HepG2 (cell line): ENCODE data around the gene TRIM62. TPM values are rescaled to one million over a fixed set of nuclear protein-coding genes. Genes with fewer than 3 reads are reported as not detected.

Experiments used
- ATAC-seq: fragments of 200-7000 bp; cut with Tn5 transposase; 3 replicates; pipeline ENCODE4 v1.9.1; 2020; ENCODE audit warnings: mild to moderate bottlenecking, moderate library complexity
- BruUV-seq: library from RNA; stranded (reverse); fragments of 400-500 nt; replicated peaks from 2 replicates; lab custom pipeline; 2021; lab: Mats Ljungman, UMichigan
- CTCF ChIA-PET: fragments of 300-600 bp; formaldehyde crosslinking; extraction: SDS; loops from one replicate; lab custom pipeline; 2021; ENCODE audit warnings: low total read pairs, inconsistent platforms, low intra/inter-chr PET ratio; lab: Yijun Ruan, JAX
- POLR2A ChIA-PET: fragments of 350-600 bp; sonication (Branson Sonifier 250); formaldehyde crosslinking; loops from one replicate; lab custom pipeline; 2020; ENCODE audit warnings: antibody characterized with exemption, inconsistent platforms; lab: Yijun Ruan, JAX
- DNase-seq: peaks from one replicate; pipeline ENCODE4 v3.0.0-alpha.2; 2015; ENCODE audit warnings: low spot score
- FAIRE-seq: peaks from 3 replicates; lab custom pipeline; 2011; peaks lifted over from hg19 to GRCh38; lab: Jason Lieb, UNC
- H2AFZ ChIP-seq: one replicate; pipeline ENCODE4 v1.6.1; 2011; ENCODE audit warnings: low read length, inconsistent platforms
- H3K27ac ChIP-seq: fragments of 300-600 bp; 3 replicates; pipeline ENCODE4 v1.8.0; 2011; ENCODE audit warnings: mixed run types, mild to moderate bottlenecking, mixed read lengths, low read length, inconsistent platforms; ENCODE audit not compliant: insufficient read depth; ENCODE audit errors: extremely low read length
- H3K27me3 ChIP-seq, 2 experiments: fragments of 200-600 bp in 1 of 2; 2 replicates in 1 of 2; 3 replicates in 1 of 2; pipeline versions ENCODE4 v1.6.0 to v1.8.0; 2011; ENCODE audit warnings: low read length in 2 of 2, mild to moderate bottlenecking in 2 of 2, moderate library complexity in 2 of 2, inconsistent platforms in 1 of 2; ENCODE audit not compliant: insufficient read depth in 2 of 2, control insufficient read depth in 1 of 2
- H3K36me3 ChIP-seq, 2 experiments: fragments of 200-600 bp in 1 of 2; replicated peaks in 1 of 2; 2 replicates in 1 of 2; 3 replicates in 1 of 2; pipeline versions ENCODE4 v1.5.1 to v1.8.0; 2011; ENCODE audit warnings: low read length in 2 of 2, inconsistent platforms in 1 of 2; ENCODE audit not compliant: insufficient read depth in 2 of 2, control insufficient read depth in 1 of 2
- H3K4me1 ChIP-seq: 2 replicates; pipeline ENCODE4 v1.5.1; 2012; ENCODE audit warnings: low read length, inconsistent platforms; ENCODE audit not compliant: insufficient read depth
- H3K4me2 ChIP-seq: 2 replicates; pipeline ENCODE4 v1.6.0; 2011; ENCODE audit warnings: low read depth, low read length, inconsistent platforms
- H3K4me3 ChIP-seq, 3 experiments: fragments of 200-600 bp in 1 of 3; sonication (generic), shearing (Covaris generic) in 1 of 3; replicated peaks in 1 of 3; 2 replicates each; pipeline ENCODE4 v1.5.1; 2011 to 2016; ENCODE audit warnings: low read length in 3 of 3, inconsistent platforms in 2 of 3, low read depth in 2 of 3, mild to moderate bottlenecking in 2 of 3, control low read depth in 1 of 3, mixed read lengths in 1 of 3; ENCODE audit not compliant: insufficient read depth in 1 of 3
- H3K79me2 ChIP-seq: one replicate; pipeline ENCODE4 v1.6.1; 2011; ENCODE audit warnings: low read length, inconsistent platforms; ENCODE audit not compliant: insufficient read depth
- H3K9ac ChIP-seq: 2 replicates; pipeline ENCODE4 v1.6.0; 2011; ENCODE audit warnings: mild to moderate bottlenecking, low read depth, low read length, inconsistent platforms; ENCODE audit not compliant: insufficient read depth
- H3K9me3 ChIP-seq: 2 replicates; pipeline ENCODE4 v1.5.1; 2012; ENCODE audit warnings: mild to moderate bottlenecking, low read length
- H4K20me1 ChIP-seq: 2 replicates; pipeline ENCODE4 v1.6.0; 2011; ENCODE audit warnings: inconsistent platforms, mild to moderate bottlenecking, low read length, moderate library complexity; ENCODE audit not compliant: insufficient read depth
- E2F5 ChIP-seq: sonication (generic); formaldehyde crosslinking; conservative IDR thresholded peaks from 2 replicates; pipeline ENCODE4 v1.4.0; 2020; ENCODE audit warnings: missing genetic modification reagents
- GFI1 ChIP-seq: sonication (generic); formaldehyde crosslinking; IDR thresholded peaks from 2 replicates; pipeline ENCODE4 v1.5.0; 2020; ENCODE audit warnings: missing genetic modification reagents, mild to moderate bottlenecking, borderline replicate concordance
- KDM6A ChIP-seq: IDR thresholded peaks from 2 replicates; pipeline ENCODE4 v1.6.1; 2016; ENCODE audit warnings: low read depth
- MAZ ChIP-seq, 2 experiments: sonication (generic) in 1 of 2; formaldehyde crosslinking in 1 of 2; IDR thresholded peaks; 2 replicates each; pipeline versions ENCODE4 v1.5.0 to v1.6.1; 2012 to 2020; ENCODE audit warnings: low read depth in 2 of 2, mild to moderate bottlenecking in 2 of 2, borderline replicate concordance in 1 of 2, improper control_type of control experiment in 1 of 2, low read length in 1 of 2, missing genetic modification reagents in 1 of 2, moderate library complexity in 1 of 2
- NR2F1 ChIP-seq, 2 experiments: fragments of 450-650 bp in 1 of 2; formaldehyde crosslinking in 1 of 2; IDR thresholded peaks; 2 replicates each; pipeline versions ENCODE4 v1.5.0 to v1.6.1; 2016 to 2020; ENCODE audit warnings: mild to moderate bottlenecking in 1 of 2, missing compliant biosample characterization in 1 of 2, missing genetic modification reagents in 1 of 2, moderate library complexity in 1 of 2
- SP1 ChIP-seq, 2 experiments: fragments of 450-650 bp in 1 of 2; sonication (generic) in 1 of 2; formaldehyde crosslinking in 1 of 2; IDR thresholded peaks; 2 replicates each; pipeline versions ENCODE4 v1.4.0 to v1.6.1; 2016 to 2020; ENCODE audit warnings: missing genetic modification reagents in 1 of 2
- ZBTB42 ChIP-seq: sonication (generic); formaldehyde crosslinking; IDR thresholded peaks from 2 replicates; pipeline ENCODE4 v1.5.0; 2020; ENCODE audit warnings: mild to moderate bottlenecking, missing genetic modification reagents
- ZNF136 ChIP-seq: sonication (generic); formaldehyde crosslinking; IDR thresholded peaks from 2 replicates; pipeline ENCODE4 v1.8.1; 2022; ENCODE audit warnings: low read depth, mild to moderate bottlenecking, moderate library complexity, missing genetic modification reagents
- ZNF205 ChIP-seq: IDR thresholded peaks from 2 replicates; pipeline ENCODE4 v1.6.1; 2018; ENCODE audit warnings: missing biosample characterization, missing genetic modification reagents
- ZNF276 ChIP-seq: sonication (generic); formaldehyde crosslinking; IDR thresholded peaks from 2 replicates; pipeline ENCODE4 v1.4.0; 2020; ENCODE audit warnings: mild to moderate bottlenecking, low read depth, missing genetic modification reagents
- ZNF547 ChIP-seq: sonication (generic); formaldehyde crosslinking; IDR thresholded peaks from 2 replicates; pipeline ENCODE4 v1.5.1; 2020; ENCODE audit warnings: mild to moderate bottlenecking, missing genetic modification reagents
- ZNF557 ChIP-seq: sonication (generic); formaldehyde crosslinking; IDR thresholded peaks from 2 replicates; pipeline ENCODE4 v1.4.0; 2020; ENCODE audit warnings: missing genetic modification reagents
- ZNF576 ChIP-seq: sonication (generic); formaldehyde crosslinking; IDR thresholded peaks from 2 replicates; pipeline ENCODE4 v1.4.0; 2020; ENCODE audit warnings: mild to moderate bottlenecking, missing genetic modification reagents
- ZNF652 ChIP-seq: IDR thresholded peaks from 2 replicates; pipeline ENCODE4 v1.6.1; 2016; ENCODE audit warnings: low read depth, borderline replicate concordance
- ZNF672 ChIP-seq: sonication (generic); formaldehyde crosslinking; IDR thresholded peaks from 2 replicates; pipeline ENCODE4 v1.8.1; 2022; ENCODE audit warnings: missing genetic modification reagents
- ZSCAN30 ChIP-seq: sonication (generic); formaldehyde crosslinking; IDR thresholded peaks from 2 replicates; pipeline ENCODE4 v1.5.0; 2020; ENCODE audit warnings: mild to moderate bottlenecking, missing genetic modification reagents
- WGBS: methylation state at CpG from one replicate; pipeline ENCODE4 v1.1.6; 2017; ENCODE audit warnings: low lambda C conversion rate; 5-methylcytosine and 5-hydroxymethylcytosine counted together
- in situ Hi-C: cut with HindIII; loops from 2 replicates; pipeline ENCODE4 v1.10.0; 2017; ENCODE audit warnings: low pct_unique_long_range_greater_than_20kb; ENCODE audit not compliant: extremely low pct_ligation_motif_present
- intact Hi-C: fragments of 100-400 bp; cut with micrococcal nuclease; formaldehyde crosslinking; loops from one replicate; pipeline ENCODE4 v1.10.0; 2022; ENCODE audit not compliant: unreplicated experiment
- polyA plus RNA-seq, 8 experiments: library from polyadenylated mRNA; depleted of rRNA in 3 of 8; stranded (reverse) in 7 of 8; unstranded in 1 of 8; fragments of >200 nt; fragmentation: Illumina TruSeq in 4 of 8; extraction: Trizol in 4 of 8; gene quantifications; 2 replicates each; pipeline versions ENCODE4 v1.2.1 to v1.2.3, GENCODE V29; 2011 to 2016; ENCODE audit warnings: low read depth in 4 of 8, missing spikeins in 1 of 8, mixed read lengths in 1 of 8; ENCODE audit not compliant: insufficient read depth in 1 of 8
- total RNA-seq, 5 experiments: library from RNA; depleted of rRNA; stranded (reverse); fragments of >200 nt; fragmentation: Illumina TruSeq; extraction: Trizol; gene quantifications; 2 replicates each; pipeline ENCODE4 v1.2.3, GENCODE V29; 2016; ENCODE audit warnings: low read depth in 1 of 5

The TRIM62 gene
- total and polyA plus RNA-seq, 2 of the 13 experiments (the other 11 are each of a cell fraction or from before 2014, with no cell fraction given), result 0.53 to 0.57 TPM

- Histone ChIP-seq H3K4me1 (peaks cover 13% of the 10 kb centered on the region), H3K9me3 (peaks cover 6% of the 10 kb centered on the region), H3K9ac (no peak overlapping the region), H3K4me2 (no peak overlapping the region), H2AFZ (no peak overlapping the region), H3K27ac (no peak overlapping the region), H3K79me2 (no peaks in the 10 kb centered on the region), H3K36me3 (no peaks in the 10 kb centered on the region), H4K20me1 (no peaks in the 10 kb centered on the region), H3K4me3 (no peak overlapping the region), H3K27me3 (0 out of 5 replicates have a peak, but pooled peaks cover 0 to 3% of the 10 kb centered on the region in 2 experiments)
- CTCF ChIA-PET, result no interaction called here
- FAIRE-seq (no peak), ATAC-seq (no peak), DNase-seq (no peak)
- in situ Hi-C loops, result no loop called here
- WGBS, result 26% methylated on average over 5 of the region's 5 CpGs
- intact Hi-C loops, result no loop called here
- TF ChIP-seq ZNF557 (CRISPR knock-in tag) (no peak), NR2F1 (CRISPR knock-in tag; IDR thresholded peaks at IDR 0.05) (no peak), ZNF136 (CRISPR knock-in tag) (no peak)
- BruUV-seq, result no TSS peak
- POLR2A ChIA-PET, result no interaction called here
These were observed 47.2 kb upstream of the TRIM62 start for GRCh38 chr1:33228935-33229487.

- Histone ChIP-seq H3K9ac (no peak overlapping the region), H3K4me2 (no peak overlapping the region), H3K79me2 (no peaks in the 10 kb centered on the region), H3K27ac (no peak overlapping the region), H3K4me3 (no peak overlapping the region), H3K36me3 (no peaks in the 10 kb centered on the region), H3K9me3 (peaks cover 8% of the 10 kb centered on the region), H3K4me1 (peaks cover 8% of the 10 kb centered on the region; the same call in 1 of the 2 replicates), H2AFZ (no peak overlapping the region), H4K20me1 (no peaks in the 10 kb centered on the region), H3K27me3 (peaks cover 0 to 4% of the 10 kb centered on the region in 2 experiments; a peak in 1 of 5 replicates)
- in situ Hi-C loops, result no loop called here
- intact Hi-C loops, result no loop called here
- FAIRE-seq, result no peak
- no TSS peak for BruUV-seq
- DNase-seq, result no peak
- CTCF ChIA-PET, result no interaction called here
- WGBS, result 0% methylated on average over 1 of the region's 1 CpG
- no peak for ATAC-seq
- POLR2A ChIA-PET, result interaction anchor here (0.9 kb wide), 1 partner anchor 30 kb away, joined by 3 read pairs; no protein-coding TSS in a partner anchor
- no peak for TF ChIP-seq GFI1 (CRISPR knock-in tag)
- TF ChIP-seq ZNF672, result no peak
- no peak for TF ChIP-seq KDM6A (CRISPR knock-in tag)
- no peak for TF ChIP-seq ZNF547 (CRISPR knock-in tag)
- no peak for TF ChIP-seq ZNF576 (CRISPR knock-in tag)
- no peak for TF ChIP-seq SP1 (IDR thresholded peaks at IDR 0.05)
- TF ChIP-seq SP1 (CRISPR knock-in tag; IDR thresholded peaks at IDR 0.05), result no peak
- no peak for TF ChIP-seq E2F5 (CRISPR knock-in tag)
- TF ChIP-seq ZNF652 (CRISPR knock-in tag), result no peak
- TF ChIP-seq ZNF205 (CRISPR knock-in tag), result no peak
- no peak for TF ChIP-seq ZNF276
- no peak for TF ChIP-seq MAZ (IDR thresholded peaks at IDR 0.05; ENCODE audit: borderline replicate concordance, low read depth, low read length)
- TF ChIP-seq MAZ (CRISPR knock-in tag; IDR thresholded peaks at IDR 0.05; ENCODE audit: low read depth), result no peak
- TF ChIP-seq ZBTB42 (CRISPR knock-in tag), result no peak
- no peak for TF ChIP-seq ZSCAN30
These were observed 43.7 kb upstream of the TRIM62 start for GRCh38 chr1:33225586-33225985.
